GM19023 (cell line): ENCODE results near the gene AXIN1.
"Not testable (repeated sequence)": the region's sequence is repeated elsewhere in the genome, so short reads cannot be mapped to it uniquely, and the experiment has no call there.

Experiments
- ATAC-seq: cut with Tn5 transposase; IDR thresholded peaks from one replicate; pipeline ENCODE4 v1.9.1; 2021; ENCODE audit warnings: mild to moderate bottlenecking, moderate library complexity; ENCODE audit not compliant: unreplicated experiment

The AXIN1 gene

GRCh38 chr16:381789-382717 is 29.5 kb upstream of the AXIN1 start, which contains the start of gene PGAP6:
Gene PGAP6, minus strand, starts transcription at chr16:381978. Its CDS starts 157 bp downstream, at chr16:381821.
- ATAC-seq = peak; percentile 53

- peak; percentile 26 for ATAC-seq
Observed at GRCh38 chr16:381012-381788, 28.7 kb upstream of the AXIN1 start.

- ATAC-seq = no peak
Observed at GRCh38 chr16:380762-381011, 28.2 kb upstream of the AXIN1 start.

GRCh38 chr16:379961-380761 is 27.6 kb upstream of the AXIN1 start:
- no peak for ATAC-seq

GRCh38 chr16:379183-379960 is 26.8 kb upstream of the AXIN1 start:
- ATAC-seq = no peak

GRCh38 chr16:378821-379182 is 26.3 kb upstream of the AXIN1 start:
- no peak for ATAC-seq

GRCh38 chr16:378113-378820 is 25.7 kb upstream of the AXIN1 start:
- not testable (repeated sequence) for ATAC-seq

GRCh38 chr16:377419-377951 is 25.0 kb upstream of the AXIN1 start:
- no peak for ATAC-seq

GRCh38 chr16:376817-377418 is 24.4 kb upstream of the AXIN1 start:
- ATAC-seq = no peak

- ATAC-seq = no peak
Observed at GRCh38 chr16:375927-376816, 23.6 kb upstream of the AXIN1 start.

- no peak for ATAC-seq
Observed at GRCh38 chr16:375212-375611, 22.7 kb upstream of the AXIN1 start.

- ATAC-seq = no peak
Observed at GRCh38 chr16:374616-374926, 22.0 kb upstream of the AXIN1 start.

GRCh38 chr16:373848-374615 is 21.5 kb upstream of the AXIN1 start:
- ATAC-seq = no peak

GRCh38 chr16:373020-373598 is 20.6 kb upstream of the AXIN1 start:
- ATAC-seq = no peak

- ATAC-seq = no peak
Observed at GRCh38 chr16:372302-372983, 19.9 kb upstream of the AXIN1 start.

GRCh38 chr16:371515-372301 is 19.2 kb upstream of the AXIN1 start:
- ATAC-seq = no peak
